GM23338 (cell line): ENCODE measurements around the gene ST7L.

ENCODE experiments used
- CREB1 ChIP-seq: fragments of 250-450 bp; sonication (Bioruptor Pico); IDR thresholded peaks from 2 replicates; pipeline ENCODE4 v1.5.0; 2020; ENCODE audit warnings: low read depth, mild to moderate bottlenecking, moderate library complexity
- CTCF ChIP-seq, 2 experiments: fragments of 200-600 bp in 1 of 2; sonication (generic) in 1 of 2; conservative IDR thresholded peaks; 2 replicates each; pipeline versions ENCODE4 v1.5.1 to v1.6.1; 2016 to 2017; ENCODE audit warnings: antibody characterized with exemption in 2 of 2, low read depth in 2 of 2, mild to moderate bottlenecking in 2 of 2, moderate library complexity in 1 of 2
- ETS1 ChIP-seq: IDR thresholded peaks from 2 replicates; pipeline ENCODE4 v1.6.1; 2016; ENCODE audit warnings: antibody characterized with exemption
- EZH2 ChIP-seq: fragments of 200-600 bp; sonication (generic); IDR thresholded peaks from one replicate; pipeline ENCODE4 v1.8.0; 2017; ENCODE audit warnings: antibody characterized with exemption, mild to moderate bottlenecking, low read depth; ENCODE audit not compliant: unreplicated experiment
- EZH2phosphoT487 ChIP-seq: fragments of 200-600 bp; sonication (generic); IDR thresholded peaks from one replicate; pipeline ENCODE4 v1.8.1; 2018; ENCODE audit warnings: antibody characterized with exemption; ENCODE audit not compliant: unreplicated experiment
- JUNB ChIP-seq: IDR thresholded peaks from one replicate; pipeline ENCODE4 v1.6.1; 2016; ENCODE audit warnings: antibody characterized with exemption; ENCODE audit not compliant: unreplicated experiment
- POLR2AphosphoS5 ChIP-seq: IDR thresholded peaks from 2 replicates; pipeline ENCODE4 v1.6.1; 2016; ENCODE audit warnings: antibody characterized with exemption, low read depth
- REST ChIP-seq: IDR thresholded peaks from one replicate; pipeline ENCODE4 v1.6.1; 2018; ENCODE audit warnings: antibody characterized with exemption; ENCODE audit not compliant: unreplicated experiment
- ZNF114 ChIP-seq: fragments of 250-450 bp; sonication (Bioruptor Pico); IDR thresholded peaks from 2 replicates; pipeline ENCODE4 v1.5.0; 2020; ENCODE audit warnings: mild to moderate bottlenecking, moderate library complexity
- ZNF331 ChIP-seq: fragments of 250-450 bp; sonication (Bioruptor Pico); IDR thresholded peaks from 2 replicates; pipeline ENCODE4 v1.5.0; 2020; ENCODE audit warnings: low read depth, mild to moderate bottlenecking, moderate library complexity
- ZNF462 ChIP-seq: fragments of 250-450 bp; sonication (Bioruptor Pico); IDR thresholded peaks from 2 replicates; pipeline ENCODE4 v1.5.0; 2020; ENCODE audit warnings: mild to moderate bottlenecking, moderate library complexity

- TF ChIP-seq ZNF462 (CRISPR knock-in tag) (no peak), CTCF (conservative IDR thresholded peaks at IDR 0.05; ENCODE audit: low read depth in 2 of 2) (no peak), EZH2 (no peak), POLR2AphosphoS5 (no peak), JUNB (no peak), ZNF331 (CRISPR knock-in tag) (no peak), REST (no peak), EZH2phosphoT487 (no peak), ZNF114 (CRISPR knock-in tag) (no peak), CREB1 (CRISPR knock-in tag) (no peak), ETS1 (no peak)
Measured at GRCh38 chr1:112603541-112603940, 15.4 kb downstream of the ST7L start.
